ENCODE measurements around the gene CAMSAP1. TPM values are rescaled to one million over a fixed set of nuclear protein-coding genes. Genes with fewer than 3 reads are reported as not detected.

CAMSAP1 gene
- polyA plus RNA-seq, 3 donors: 0.71 to 9.0 (median 0.75) TPM

DNA sequence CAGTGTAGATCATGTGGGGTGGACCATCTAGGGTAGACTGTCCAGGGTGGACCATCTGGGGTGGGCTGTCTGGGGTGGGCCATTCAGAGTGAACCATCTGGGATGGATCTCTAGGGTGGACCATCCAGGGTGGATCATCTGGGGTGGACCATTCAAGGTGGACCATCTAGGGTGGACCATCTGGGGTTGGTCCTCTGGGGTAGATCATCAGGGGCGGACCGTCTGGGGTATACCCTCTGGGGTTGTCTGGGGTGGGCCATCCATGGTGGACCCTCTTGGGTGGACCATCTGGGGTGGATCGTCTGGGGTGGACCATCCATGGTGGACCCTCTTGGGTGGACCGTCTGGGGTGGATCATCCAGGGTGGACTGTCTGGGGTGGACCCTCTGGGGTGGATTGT lies 141.1 kb downstream of the CAMSAP1 start:
- Mint-ChIP-seq H3K36me3 (no peaks in the 10 kb centered on the region), H3K27me3 (ENCODE audit: low read depth in 3 of 3) (peaks cover 0 to 2% (median 1%) of the 10 kb centered on the region in 3 donors), H3K9me3 (peaks cover 29 to 50% (median 35%) of the 10 kb centered on the region in 7 donors), H3K4me1 (no peaks in the 10 kb centered on the region), H3K4me3 (no peak overlapping the region), H3K27ac (no peak overlapping the region)
- Histone ChIP-seq H3K9ac (ENCODE audit: insufficient read depth, low read length, poor library complexity, severe bottlenecking) (no peak overlapping the region), H3K79me2 (ENCODE audit: insufficient read depth, low read length) (no peaks in the 10 kb centered on the region), H3K27ac (ENCODE audit: low read depth in 1 of 2, low read length in 2 of 2) (no peak overlapping the region), H3K36me3 (replicated peaks in 1 of 2; ENCODE audit: control insufficient read depth in 1 of 2, insufficient read depth in 2 of 2, low read length in 2 of 2) (no peaks in the 10 kb centered on the region), H2AFZ (ENCODE audit: insufficient read depth, low read depth, low read length, poor library complexity, severe bottlenecking) (no peak overlapping the region), H3K27me3 (ENCODE audit: control insufficient read depth in 2 of 2, insufficient read depth in 2 of 2, low read length in 2 of 2) (no peaks in the 10 kb centered on the region), H3K4me1 (ENCODE audit: control insufficient read depth in 1 of 2, insufficient read depth in 2 of 2, low read length in 2 of 2) (no peaks in the 10 kb centered on the region), H3K4me3 (replicated peaks in 1 of 3; ENCODE audit: low read depth in 2 of 3, low read length in 3 of 3) (peak overlapping the region in 1 of 3 experiments; percentile 11), H3K9me3 (replicated peaks in 1 of 2; ENCODE audit: control insufficient read depth in 1 of 2, insufficient read depth in 1 of 2, low read length in 2 of 2) (peaks cover 28 to 35% of the 10 kb centered on the region in 2 donors), H4K20me1 (ENCODE audit: insufficient read depth, low read length) (no peaks in the 10 kb centered on the region), H3K4me2 (replicated peaks; ENCODE audit: extremely low read depth, low read length, poor library complexity, severe bottlenecking) (no peak overlapping the region)
- WGBS (ENCODE audit: insufficient coverage): 95% methylated on average over 4 of the region's 4 CpGs
- no peak for DNase-seq
- TF ChIP-seq, protein P1, sequence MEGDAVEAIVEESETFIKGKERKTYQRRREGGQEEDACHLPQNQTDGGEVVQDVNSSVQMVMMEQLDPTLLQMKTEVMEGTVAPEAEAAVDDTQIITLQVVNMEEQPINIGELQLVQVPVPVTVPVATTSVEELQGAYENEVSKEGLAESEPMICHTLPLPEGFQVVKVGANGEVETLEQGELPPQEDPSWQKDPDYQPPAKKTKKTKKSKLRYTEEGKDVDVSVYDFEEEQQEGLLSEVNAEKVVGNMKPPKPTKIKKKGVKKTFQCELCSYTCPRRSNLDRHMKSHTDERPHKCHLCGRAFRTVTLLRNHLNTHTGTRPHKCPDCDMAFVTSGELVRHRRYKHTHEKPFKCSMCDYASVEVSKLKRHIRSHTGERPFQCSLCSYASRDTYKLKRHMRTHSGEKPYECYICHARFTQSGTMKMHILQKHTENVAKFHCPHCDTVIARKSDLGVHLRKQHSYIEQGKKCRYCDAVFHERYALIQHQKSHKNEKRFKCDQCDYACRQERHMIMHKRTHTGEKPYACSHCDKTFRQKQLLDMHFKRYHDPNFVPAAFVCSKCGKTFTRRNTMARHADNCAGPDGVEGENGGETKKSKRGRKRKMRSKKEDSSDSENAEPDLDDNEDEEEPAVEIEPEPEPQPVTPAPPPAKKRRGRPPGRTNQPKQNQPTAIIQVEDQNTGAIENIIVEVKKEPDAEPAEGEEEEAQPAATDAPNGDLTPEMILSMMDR (IDR thresholded peaks at IDR 0.05): no peak
- intact Hi-C loops (cut with micrococcal nuclease): no loop called here

DNA sequence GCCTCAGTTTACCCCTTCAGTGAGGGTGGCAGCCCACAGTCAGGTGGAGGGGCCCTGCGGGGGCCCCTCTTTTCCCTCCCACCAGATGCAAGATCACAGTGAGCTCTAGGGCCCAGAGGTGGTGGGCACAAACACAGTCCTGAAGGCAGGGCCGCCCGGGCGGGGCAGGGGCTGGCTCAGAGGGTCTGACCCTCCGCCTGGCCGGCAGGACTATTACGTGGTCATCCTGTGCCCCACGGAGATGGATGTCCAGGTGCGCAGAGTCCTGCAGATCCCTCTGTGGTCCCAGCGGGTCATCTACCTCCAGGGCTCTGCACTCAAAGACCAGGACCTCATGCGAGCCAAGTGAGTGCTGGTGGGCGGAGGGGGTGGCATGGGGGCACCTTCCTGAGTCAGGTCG lies 141.9 kb downstream of the CAMSAP1 start:
- Mint-ChIP-seq H3K4me3 (no peak overlapping the region), H3K27ac (no peak overlapping the region), H3K9me3 (peaks cover 29 to 50% (median 35%) of the 10 kb centered on the region in 7 donors), H3K36me3 (no peaks in the 10 kb centered on the region), H3K27me3 (ENCODE audit: low read depth in 3 of 3) (peaks cover 0 to 6% (median 2%) of the 10 kb centered on the region in 3 donors), H3K4me1 (no peaks in the 10 kb centered on the region)
- TF ChIP-seq, protein P1 (IDR thresholded peaks at IDR 0.05): no peak
- Histone ChIP-seq H3K4me1 (ENCODE audit: control insufficient read depth in 1 of 2, insufficient read depth in 2 of 2, low read length in 2 of 2) (no peaks in the 10 kb centered on the region), H3K9ac (ENCODE audit: insufficient read depth, low read length, poor library complexity, severe bottlenecking) (no peak overlapping the region), H2AFZ (ENCODE audit: insufficient read depth, low read depth, low read length, poor library complexity, severe bottlenecking) (no peak overlapping the region), H3K79me2 (ENCODE audit: insufficient read depth, low read length) (no peaks in the 10 kb centered on the region), H3K4me3 (replicated peaks in 1 of 3; ENCODE audit: low read depth in 2 of 3, low read length in 3 of 3) (no peak overlapping the region), H3K4me2 (replicated peaks; ENCODE audit: extremely low read depth, low read length, poor library complexity, severe bottlenecking) (no peak overlapping the region), H3K27ac (ENCODE audit: low read depth in 1 of 2, low read length in 2 of 2) (no peak overlapping the region), H4K20me1 (ENCODE audit: insufficient read depth, low read length) (no peaks in the 10 kb centered on the region), H3K9me3 (replicated peaks in 1 of 2; ENCODE audit: control insufficient read depth in 1 of 2, insufficient read depth in 1 of 2, low read length in 2 of 2) (peaks cover 28 to 35% of the 10 kb centered on the region in 2 donors), H3K36me3 (replicated peaks in 1 of 2; ENCODE audit: control insufficient read depth in 1 of 2, insufficient read depth in 2 of 2, low read length in 2 of 2) (no peaks in the 10 kb centered on the region), H3K27me3 (ENCODE audit: control insufficient read depth in 2 of 2, insufficient read depth in 2 of 2, low read length in 2 of 2) (no peaks in the 10 kb centered on the region)
- intact Hi-C loops (cut with micrococcal nuclease): no loop called here
- no peak for DNase-seq
- WGBS (ENCODE audit: insufficient coverage): 98% methylated on average over 12 of the region's 13 CpGs

Data from CD14-positive monocyte (primary cell).